ENCODE measurements around the gene HES7.

The HES7 gene

GRCh38 chr17:8142887-8143580 is 19.1 kb upstream of the HES7 start:
- DNase-seq (ENCODE audit: low read depth in 3 of 3), result no peak

GRCh38 chr17:8142158-8142886 is 18.4 kb upstream of the HES7 start:
- DNase-seq (ENCODE audit: low read depth in 3 of 3), result no peak

- DNase-seq (ENCODE audit: low read depth in 3 of 3), result no peak
Measured at GRCh38 chr17:8141741-8142140, 17.8 kb upstream of the HES7 start.

- DNase-seq (ENCODE audit: low read depth in 3 of 3), result no peak
Measured at GRCh38 chr17:8141045-8141444, 17.1 kb upstream of the HES7 start.

- DNase-seq (ENCODE audit: low read depth in 3 of 3), result no peak
Measured at GRCh38 chr17:8140065-8141029, 16.4 kb upstream of the HES7 start.

GRCh38 chr17:8138672-8139371 is 14.9 kb upstream of the HES7 start:
- peak; percentile 92 to 97 (median 92) for DNase-seq (ENCODE audit: low read depth in 3 of 3)

GRCh38 chr17:8138374-8138671 is 14.4 kb upstream of the HES7 start:
- DNase-seq (ENCODE audit: low read depth in 3 of 3), result no peak

- DNase-seq (ENCODE audit: low read depth in 3 of 3), result no peak
Measured at GRCh38 chr17:8137645-8138373, 13.9 kb upstream of the HES7 start.

GRCh38 chr17:8133941-8134340 is 10.0 kb upstream of the HES7 start:
- DNase-seq (ENCODE audit: low read depth in 3 of 3), result no peak

- no peak for DNase-seq (ENCODE audit: low read depth in 3 of 3)
Measured at GRCh38 chr17:8133399-8133798, 9.5 kb upstream of the HES7 start.

- DNase-seq (ENCODE audit: low read depth in 3 of 3), result no peak
Measured at GRCh38 chr17:8131844-8132441, 8.0 kb upstream of the HES7 start.

GRCh38 chr17:8128125-8128784 is 4.3 kb upstream of the HES7 start:
- DNase-seq (ENCODE audit: low read depth in 3 of 3), result no peak

- peak in 1 of 3 experiments; percentile 44 for DNase-seq (ENCODE audit: low read depth in 3 of 3)
Measured at GRCh38 chr17:8126491-8127066, 2.7 kb upstream of the HES7 start.

GRCh38 chr17:8125947-8126490 is 2.1 kb upstream of the HES7 start:
- DNase-seq (ENCODE audit: low read depth in 3 of 3), result no peak

- peak; percentile 77 to 87 (median 87) for DNase-seq (ENCODE audit: low read depth in 3 of 3)
Measured at GRCh38 chr17:8125154-8125946, 1.4 kb upstream of the HES7 start.

- DNase-seq (ENCODE audit: low read depth in 3 of 3), result no peak
Measured at GRCh38 chr17:8124350-8125153, 646 bp upstream of the HES7 start.

- DNase-seq (ENCODE audit: low read depth in 3 of 3), result peak in 1 of 3 experiments; percentile 33
Measured at GRCh38 chr17:8122924-8123694, 797 bp downstream of the HES7 start.

All from stimulated activated CD4-positive, alpha-beta T cell treated with anti-CD3 and anti-CD28 coated beads, TNF-alpha, amount 100 ng/mL, for 4 hours (primary cell).